Panc1 (cell line): ENCODE data around the gene PCSK5. TPM values are rescaled to one million over a fixed set of nuclear protein-coding genes. Genes with fewer than 3 reads are reported as not detected.
"Not testable (repeated sequence)": the region's sequence is repeated elsewhere in the genome, so short reads cannot be mapped to it uniquely, and the experiment has no call there.

ENCODE experiments used
- ATAC-seq: fragments of 200-7000 bp; cut with Tn5 transposase; 2 replicates; pipeline ENCODE4 v1.9.1; 2020; ENCODE audit warnings: mild to moderate bottlenecking, moderate library complexity
- BruUV-seq: library from RNA; stranded (reverse); fragments of 400-500 nt; replicated peaks from 2 replicates; lab custom pipeline; 2021; lab: Mats Ljungman, UMichigan
- CTCF ChIA-PET: fragments of 300-600 bp; sonication (Branson Sonifier 250); formaldehyde crosslinking; loops from one replicate; lab custom pipeline; 2022; ENCODE audit warnings: antibody characterized with exemption; lab: Charles Lee
- POLR2A ChIA-PET: fragments of 300-600 bp; sonication (Branson Sonifier 250); formaldehyde crosslinking; loops from one replicate; lab custom pipeline; 2022; ENCODE audit warnings: antibody characterized with exemption; lab: Charles Lee
- DNase-seq: peaks from one replicate; pipeline ENCODE4 v3.0.0-alpha.2; 2010; ENCODE audit warnings: low read depth, low spot score
- H3K27ac ChIP-seq: 2 replicates; pipeline ENCODE4 v1.5.1; 2011; ENCODE audit warnings: mild to moderate bottlenecking, low read length, inconsistent platforms
- H3K27me3 ChIP-seq: fragments of 200-500 bp; sonication (Bioruptor generic); 2 replicates; pipeline ENCODE4 v1.6.0; 2014; ENCODE audit warnings: low read length, inconsistent platforms; ENCODE audit not compliant: control insufficient read depth, insufficient read depth
- H3K36me3 ChIP-seq: fragments of 200-500 bp; sonication (Bioruptor generic); 2 replicates; pipeline ENCODE4 v1.5.1; 2014; ENCODE audit warnings: inconsistent platforms, mild to moderate bottlenecking, low read length, moderate library complexity; ENCODE audit not compliant: control insufficient read depth, insufficient read depth
- H3K4me1 ChIP-seq: 2 replicates; pipeline ENCODE4 v1.5.1; 2011; ENCODE audit warnings: inconsistent platforms, mild to moderate bottlenecking, low read length, moderate library complexity; ENCODE audit not compliant: control insufficient read depth, insufficient read depth
- H3K4me3 ChIP-seq, 2 experiments: 2 replicates each; pipeline ENCODE4 v1.5.1; 2011 to 2012; ENCODE audit warnings: low read depth in 2 of 2, low read length in 2 of 2, mild to moderate bottlenecking in 2 of 2, inconsistent platforms in 1 of 2, moderate library complexity in 1 of 2
- H3K9me3 ChIP-seq: fragments of 200-500 bp; sonication (Bioruptor generic); 2 replicates; pipeline ENCODE4 v1.5.1; 2014; ENCODE audit warnings: low read depth, mild to moderate bottlenecking, inconsistent platforms, low read length, moderate library complexity; ENCODE audit not compliant: control insufficient read depth, insufficient read depth
- CTCF ChIP-seq: fragments of 450-650 bp; IDR thresholded peaks from 2 replicates; pipeline ENCODE4 v1.5.1; 2017; ENCODE audit warnings: mild to moderate bottlenecking
- POLR2AphosphoS5 ChIP-seq: IDR thresholded peaks from 2 replicates; pipeline ENCODE4 v1.6.1; 2012; ENCODE audit warnings: mild to moderate bottlenecking, low read depth, low read length, moderate library complexity
- REST ChIP-seq, 2 experiments: IDR thresholded peaks; 2 replicates each; pipeline ENCODE4 v1.6.1; 2011 to 2012; ENCODE audit warnings: low read depth in 2 of 2, control low read depth in 1 of 2, low read length in 1 of 2, mild to moderate bottlenecking in 1 of 2, moderate library complexity in 1 of 2; ENCODE audit not compliant: insufficient read depth in 1 of 2
- SIN3A ChIP-seq: IDR thresholded peaks from 2 replicates; pipeline ENCODE4 v1.6.1; 2012; ENCODE audit warnings: low read depth, mild to moderate bottlenecking, low read length, moderate library complexity, borderline replicate concordance; ENCODE audit not compliant: insufficient read depth
- TCF7L2 ChIP-seq: IDR thresholded peaks from 2 replicates; pipeline ENCODE4 v1.6.1; 2011; ENCODE audit warnings: mild to moderate bottlenecking, low read depth, low read length, inconsistent platforms
- in situ Hi-C: cut with HindIII; loops from 2 replicates; pipeline ENCODE4 v1.10.0; 2016; ENCODE audit warnings: low sequenced_read_pairs, low pct_unique_long_range_greater_than_20kb
- intact Hi-C: fragments of 100-400 bp; cut with micrococcal nuclease; formaldehyde crosslinking; loops from one replicate; pipeline ENCODE4 v1.10.0; 2022; ENCODE audit not compliant: unreplicated experiment
- total RNA-seq: library from RNA; stranded (reverse); gene quantifications from one replicate; pipeline ENCODE4 v1.2.1, GENCODE V29; 2021; ENCODE audit not compliant: unreplicated experiment

PCSK5 gene
- total RNA-seq, 1 experiment from 2014 or later, result 0.21 TPM

- H3K27ac ChIP-seq, intact Hi-C loops, H3K36me3 ChIP-seq, POLR2A ChIA-PET, H3K27me3 ChIP-seq, H3K4me1 ChIP-seq, DNase-seq, H3K9me3 ChIP-seq, H3K4me3 ChIP-seq, ATAC-seq, in situ Hi-C loops, BruUV-seq, CTCF ChIA-PET: not testable (repeated sequence)
- TF ChIP-seq CTCF, result peak; percentile 10; the same call in 1 of the 2 replicates
These were observed 416.6 kb downstream of the PCSK5 start for GRCh38 chr9:76307047-76307446.

- Histone ChIP-seq H3K36me3 (no peaks in the 10 kb centered on the region), H3K27ac (no peak overlapping the region), H3K27me3 (no peaks in the 10 kb centered on the region), H3K4me3 (no peak overlapping the region), H3K4me1 (no peaks in the 10 kb centered on the region), H3K9me3 (no peaks in the 10 kb centered on the region)
- no peak for TF ChIP-seq TCF7L2
- no peak for TF ChIP-seq REST (IDR thresholded peaks at IDR 0.05; ENCODE audit: insufficient read depth in 1 of 2, low read depth in 2 of 2, low read length in 1 of 2)
- TF ChIP-seq POLR2AphosphoS5, result no peak
- no peak for TF ChIP-seq CTCF
- TF ChIP-seq SIN3A, result no peak
- DNase-seq (no peak), ATAC-seq (no peak)
- in situ Hi-C loops (no loop called here), intact Hi-C loops (no loop called here)
- POLR2A ChIA-PET, result no interaction called here
- CTCF ChIA-PET, result no interaction called here
- no TSS peak for BruUV-seq
These were observed 420.1 kb downstream of the PCSK5 start for GRCh38 chr9:76310577-76310976.

GRCh38 chr9:76310991-76311390, 420.5 kb downstream of the PCSK5 start:
- no peak overlapping the region for H3K27ac ChIP-seq
- in situ Hi-C loops (no loop called here), intact Hi-C loops (no loop called here)
- H3K4me3 ChIP-seq, result no peak overlapping the region
- no peak for TF ChIP-seq REST (IDR thresholded peaks at IDR 0.05; ENCODE audit: insufficient read depth in 1 of 2, low read depth in 2 of 2, low read length in 1 of 2)
- no peak for TF ChIP-seq TCF7L2
- TF ChIP-seq SIN3A, result no peak
- TF ChIP-seq POLR2AphosphoS5, result no peak
- no peak for TF ChIP-seq CTCF
- no peaks in the 10 kb centered on the region for H3K36me3 ChIP-seq
- no peak for ATAC-seq
- no peaks in the 10 kb centered on the region for H3K9me3 ChIP-seq
- ChIA-PET CTCF (no interaction called here), POLR2A (no interaction called here)
- BruUV-seq, result no TSS peak
- no peaks in the 10 kb centered on the region for H3K27me3 ChIP-seq
- no peak for DNase-seq
- H3K4me1 ChIP-seq, result no peaks in the 10 kb centered on the region
